ENCODE measurements around the gene ZYG11A. TPM values are rescaled to one million over a fixed set of nuclear protein-coding genes. Genes with fewer than 3 reads are reported as not detected.
"Not testable (repeated sequence)": the region's sequence is repeated elsewhere in the genome, so short reads cannot be mapped to it uniquely, and the experiment has no call there.

The ZYG11A gene
- 0.31 TPM for total RNA-seq

- Histone ChIP-seq H3K27me3 (ENCODE audit: insufficient read depth, low read length) (peaks cover 49% of the 10 kb centered on the region), H3K9me3 (ENCODE audit: low read depth, low read length) (no peaks in the 10 kb centered on the region), H3K4me3 (ENCODE audit: low read length) (peak within 1 kb of the TSS; percentile 21), H3K4me1 (ENCODE audit: insufficient read depth, low read length) (peaks cover 12% of the 10 kb centered on the region)
These were observed at the start of gene ZYG11A for GRCh38 chr1:52842643-52843310. TSS of gene ZYG11A (plus strand) at chr1:52842760. CDS start at chr1:52842884, 124 bp downstream.

GRCh38 chr1:52793717-52794116 lies 48.8 kb upstream of the ZYG11A start:
- not testable (repeated sequence) for H3K9me3 ChIP-seq (ENCODE audit: low read depth, low read length); H3K4me3 ChIP-seq (ENCODE audit: low read length); H3K27me3 ChIP-seq (ENCODE audit: insufficient read depth, low read length); H3K4me1 ChIP-seq (ENCODE audit: insufficient read depth, low read length)

DNA sequence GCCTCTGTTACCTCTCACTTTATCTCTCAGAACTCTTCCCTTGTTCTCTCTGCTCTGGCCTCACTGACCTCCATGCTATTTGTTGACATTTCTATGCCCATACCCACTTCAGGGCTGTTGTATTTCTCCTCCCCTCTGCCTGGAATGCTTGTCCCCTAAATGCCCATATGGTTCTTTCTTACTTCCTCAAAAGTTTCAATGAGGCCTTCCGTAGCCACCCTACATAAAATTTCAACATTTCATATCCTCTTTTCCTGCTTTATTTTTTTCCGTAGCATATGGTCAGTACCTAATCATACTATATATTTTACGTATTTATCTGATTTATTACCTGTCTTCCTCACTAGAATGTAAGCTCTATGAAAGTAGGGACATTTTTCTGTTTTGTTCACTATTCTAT lies 47.1 kb upstream of the ZYG11A start:
- Histone ChIP-seq H3K4me1 (ENCODE audit: insufficient read depth, low read length) (peaks cover 9% of the 10 kb centered on the region), H3K27me3 (ENCODE audit: insufficient read depth, low read length) (no peaks in the 10 kb centered on the region), H3K9me3 (ENCODE audit: low read depth, low read length) (no peaks in the 10 kb centered on the region), H3K4me3 (ENCODE audit: low read length) (no peak overlapping the region)

GRCh38 chr1:52798331-52798730 lies 44.2 kb upstream of the ZYG11A start:
- H3K4me3 ChIP-seq (ENCODE audit: low read length): no peak overlapping the region
- H3K27me3 ChIP-seq (ENCODE audit: insufficient read depth, low read length): no peaks in the 10 kb centered on the region

GRCh38 chr1:52801011-52801410 lies 41.5 kb upstream of the ZYG11A start:
- H3K9me3 ChIP-seq (ENCODE audit: low read depth, low read length): no peaks in the 10 kb centered on the region
- H3K4me1 ChIP-seq (ENCODE audit: insufficient read depth, low read length): peaks cover 3% of the 10 kb centered on the region
- H3K4me3 ChIP-seq (ENCODE audit: low read length): no peak overlapping the region
- no peaks in the 10 kb centered on the region for H3K27me3 ChIP-seq (ENCODE audit: insufficient read depth, low read length)

More at GRCh38 chr1:52798331-52798730, 44.2 kb upstream of the ZYG11A start:
- peaks cover 9% of the 10 kb centered on the region for H3K4me1 ChIP-seq (ENCODE audit: insufficient read depth, low read length)
- no peaks in the 10 kb centered on the region for H3K9me3 ChIP-seq (ENCODE audit: low read depth, low read length)

DNA sequence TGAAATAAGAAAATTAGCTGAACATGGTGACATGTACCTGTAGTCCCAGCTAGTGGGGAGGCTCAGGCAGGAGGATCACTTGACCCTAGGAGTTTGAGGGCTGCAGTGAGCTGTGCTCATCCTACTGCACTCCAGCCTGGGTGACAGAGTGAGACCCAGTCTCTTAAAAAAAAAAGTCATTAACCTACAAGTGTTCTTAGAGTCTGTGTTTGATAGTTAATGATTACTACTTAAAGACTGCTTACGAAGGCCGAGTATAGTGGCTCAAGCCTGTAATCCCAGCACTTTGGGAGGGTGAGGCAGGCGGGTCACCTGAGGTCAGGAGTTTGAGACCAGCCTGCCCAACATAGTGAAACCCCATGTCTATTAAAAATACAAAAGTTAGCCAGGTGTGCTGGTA lies 38.5 kb upstream of the ZYG11A start:
- not testable (repeated sequence) for H3K27me3 ChIP-seq (ENCODE audit: insufficient read depth, low read length); H3K4me1 ChIP-seq (ENCODE audit: insufficient read depth, low read length); H3K4me3 ChIP-seq (ENCODE audit: low read length); H3K9me3 ChIP-seq (ENCODE audit: low read depth, low read length)

DNA sequence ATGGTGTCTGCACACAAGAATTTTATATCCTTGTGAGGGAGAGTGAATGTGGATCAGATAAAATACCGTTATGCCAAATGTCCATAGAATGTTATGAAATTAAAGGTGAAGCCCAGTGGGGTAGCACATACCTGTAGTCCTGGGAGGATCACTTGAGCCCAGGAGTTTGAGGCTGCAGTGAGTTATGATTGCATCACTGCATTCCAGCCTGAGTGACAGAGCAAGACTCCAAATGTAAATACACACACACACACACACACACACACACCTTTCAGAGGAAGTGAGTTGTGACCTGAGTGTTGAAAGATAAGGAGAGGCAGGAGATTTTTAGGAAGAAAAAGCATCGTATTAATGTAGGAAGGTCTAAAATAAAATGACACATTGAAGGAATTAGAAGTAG lies 28.1 kb upstream of the ZYG11A start:
- H3K27me3 ChIP-seq (ENCODE audit: insufficient read depth, low read length): no peaks in the 10 kb centered on the region
- no peaks in the 10 kb centered on the region for H3K4me1 ChIP-seq (ENCODE audit: insufficient read depth, low read length)
- no peak overlapping the region for H3K4me3 ChIP-seq (ENCODE audit: low read length)
- no peaks in the 10 kb centered on the region for H3K9me3 ChIP-seq (ENCODE audit: low read depth, low read length)

DNA sequence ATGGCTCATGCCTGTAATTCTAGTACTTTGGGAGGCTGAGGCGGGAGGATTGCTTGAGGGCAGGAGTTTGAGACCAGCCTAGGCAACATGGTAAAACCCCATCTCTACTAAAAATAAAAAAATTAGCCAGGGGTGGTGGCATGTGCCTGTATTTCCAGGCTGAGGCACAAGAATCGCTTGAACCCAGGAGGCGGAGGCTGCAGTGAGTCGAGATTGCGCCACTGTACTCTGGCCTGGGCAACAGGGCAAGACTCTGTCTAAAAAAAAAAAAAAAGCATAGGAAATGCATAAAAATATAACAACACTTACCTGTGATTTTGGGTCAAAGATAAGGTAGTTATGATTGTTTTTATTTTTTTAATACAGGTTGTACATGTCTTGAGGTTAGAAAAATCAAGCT lies 21.7 kb upstream of the ZYG11A start:
- H3K9me3 ChIP-seq (ENCODE audit: low read depth, low read length); H3K27me3 ChIP-seq (ENCODE audit: insufficient read depth, low read length); H3K4me1 ChIP-seq (ENCODE audit: insufficient read depth, low read length); H3K4me3 ChIP-seq (ENCODE audit: low read length): not testable (repeated sequence)

DNA sequence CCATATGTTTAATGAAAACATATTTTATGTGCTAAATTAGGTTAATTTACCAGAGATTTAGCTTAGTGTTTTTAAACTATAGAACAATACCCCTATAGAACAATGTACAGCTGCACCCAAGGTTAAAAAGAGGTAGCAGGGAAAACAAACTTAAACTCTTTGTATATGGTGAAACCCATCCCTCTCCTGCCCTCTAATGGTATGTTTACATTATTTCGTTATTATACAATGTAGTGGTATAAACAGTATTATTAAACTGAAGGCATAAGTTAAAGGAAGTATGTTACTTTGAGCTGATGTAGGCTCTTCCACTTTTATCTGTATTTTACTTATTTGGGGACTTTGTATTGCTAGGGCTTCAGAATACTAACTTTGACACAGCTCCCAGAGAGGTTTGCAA lies 16.7 kb upstream of the ZYG11A start:
- no peaks in the 10 kb centered on the region for H3K9me3 ChIP-seq (ENCODE audit: low read depth, low read length)
- H3K4me1 ChIP-seq (ENCODE audit: insufficient read depth, low read length): no peaks in the 10 kb centered on the region
- H3K4me3 ChIP-seq (ENCODE audit: low read length): no peak overlapping the region
- H3K27me3 ChIP-seq (ENCODE audit: insufficient read depth, low read length): no peaks in the 10 kb centered on the region

DNA sequence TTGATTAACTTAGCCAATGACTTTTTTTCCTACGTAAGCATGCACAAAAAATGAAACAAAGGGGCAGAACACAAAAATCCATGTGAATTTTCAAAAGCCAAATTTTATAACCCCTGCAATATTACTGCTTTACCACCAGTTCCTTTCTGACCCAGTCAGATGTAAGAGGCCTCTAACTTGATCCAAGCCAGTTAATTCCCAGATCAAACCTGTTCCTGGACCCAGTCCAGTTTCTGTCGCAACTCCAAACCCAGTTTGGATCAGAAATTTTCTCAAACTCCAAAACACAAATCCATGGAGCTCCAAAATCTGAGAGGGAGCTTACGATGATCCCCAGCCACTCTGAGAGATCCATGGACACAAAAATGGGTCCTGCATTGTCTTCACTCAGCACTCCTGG lies 7.8 kb upstream of the ZYG11A start:
- H3K27me3 ChIP-seq (ENCODE audit: insufficient read depth, low read length): no peaks in the 10 kb centered on the region
- no peaks in the 10 kb centered on the region for H3K4me1 ChIP-seq (ENCODE audit: insufficient read depth, low read length)
- H3K4me3 ChIP-seq (ENCODE audit: low read length): no peak overlapping the region
- no peaks in the 10 kb centered on the region for H3K9me3 ChIP-seq (ENCODE audit: low read depth, low read length)

GRCh38 chr1:52836035-52836434 lies 6.5 kb upstream of the ZYG11A start:
- H3K9me3 ChIP-seq (ENCODE audit: low read depth, low read length): no peaks in the 10 kb centered on the region
- no peak overlapping the region for H3K4me3 ChIP-seq (ENCODE audit: low read length)
- peaks cover 5% of the 10 kb centered on the region for H3K27me3 ChIP-seq (ENCODE audit: insufficient read depth, low read length)
- H3K4me1 ChIP-seq (ENCODE audit: insufficient read depth, low read length): no peaks in the 10 kb centered on the region

DNA sequence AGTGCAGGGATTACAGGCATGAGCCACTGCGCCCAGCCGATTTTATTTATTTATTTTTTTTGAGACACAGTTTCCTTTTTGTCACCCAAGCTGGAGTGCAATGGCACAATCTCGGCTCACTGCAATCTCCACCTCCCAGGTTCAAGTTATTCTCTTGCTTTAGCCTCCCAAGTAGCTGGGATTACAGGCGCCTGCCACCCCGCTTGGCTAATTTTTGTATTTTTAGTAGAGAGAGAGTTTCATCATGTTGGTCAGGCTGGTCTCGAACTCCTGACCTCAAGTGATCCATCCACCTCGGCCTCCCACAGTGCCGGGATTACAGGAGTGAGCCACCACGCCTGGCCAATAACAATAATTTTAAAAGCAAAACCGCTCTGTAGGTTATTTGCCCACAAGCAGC lies 3.4 kb upstream of the ZYG11A start:
- Histone ChIP-seq H3K4me1 (ENCODE audit: insufficient read depth, low read length) (peaks cover 12% of the 10 kb centered on the region), H3K27me3 (ENCODE audit: insufficient read depth, low read length) (peaks cover 31% of the 10 kb centered on the region)
- not testable (repeated sequence) for H3K4me3 ChIP-seq (ENCODE audit: low read length); H3K9me3 ChIP-seq (ENCODE audit: low read depth, low read length)

DNA sequence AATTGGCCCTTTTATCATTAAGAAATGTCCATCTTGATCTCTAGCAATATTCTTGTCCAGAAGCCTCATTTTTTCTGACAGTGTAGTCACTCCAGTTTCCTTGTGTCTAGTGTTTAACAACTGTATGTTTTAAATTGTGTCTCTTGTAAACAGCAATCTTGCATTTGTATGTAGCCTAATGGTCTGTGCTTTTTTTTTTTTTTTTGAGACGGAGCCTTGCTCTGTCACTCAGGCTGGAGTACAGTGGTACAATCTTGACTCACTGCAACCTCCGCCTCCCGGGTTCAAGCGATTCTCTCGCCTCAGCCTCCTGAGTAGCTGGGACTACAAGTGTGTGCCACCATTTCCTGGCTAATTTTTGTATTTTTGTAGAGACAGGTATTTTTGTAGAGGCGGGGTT lies 2.6 kb downstream of the ZYG11A start:
- H3K9me3 ChIP-seq (ENCODE audit: low read depth, low read length); H3K4me3 ChIP-seq (ENCODE audit: low read length): not testable (repeated sequence)
- peaks cover 12% of the 10 kb centered on the region for H3K4me1 ChIP-seq (ENCODE audit: insufficient read depth, low read length)
- H3K27me3 ChIP-seq (ENCODE audit: insufficient read depth, low read length): peaks cover 49% of the 10 kb centered on the region

- H3K4me1 ChIP-seq (ENCODE audit: insufficient read depth, low read length): peaks cover 2% of the 10 kb centered on the region
- H3K4me3 ChIP-seq (ENCODE audit: low read length): no peak overlapping the region
- no peaks in the 10 kb centered on the region for H3K9me3 ChIP-seq (ENCODE audit: low read depth, low read length)
- peaks cover 25% of the 10 kb centered on the region for H3K27me3 ChIP-seq (ENCODE audit: insufficient read depth, low read length)
These were observed 5.9 kb downstream of the ZYG11A start for GRCh38 chr1:52848423-52848822.

DNA sequence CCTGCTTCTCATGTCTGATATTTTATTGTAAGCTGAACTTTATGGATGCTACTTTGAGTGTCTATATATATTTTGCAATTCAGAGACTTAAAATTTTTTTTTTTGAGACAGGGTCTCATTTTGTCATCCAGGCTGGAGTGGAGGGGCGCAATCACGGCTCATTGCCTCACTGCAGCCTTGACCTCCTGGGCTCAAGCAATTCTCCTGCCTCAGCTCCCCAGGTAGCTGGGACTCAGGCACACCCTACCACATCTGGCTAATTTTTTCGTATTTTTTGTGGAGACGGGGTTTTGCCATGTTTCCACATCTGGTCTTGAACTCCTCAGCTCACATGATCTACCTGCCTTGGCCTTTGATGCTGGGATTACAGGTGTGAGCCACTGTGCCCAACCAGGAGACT lies 8.4 kb downstream of the ZYG11A start:
- Histone ChIP-seq H3K9me3 (ENCODE audit: low read depth, low read length) (no peaks in the 10 kb centered on the region), H3K4me3 (ENCODE audit: low read length) (no peak overlapping the region), H3K27me3 (ENCODE audit: insufficient read depth, low read length) (peaks cover under 1% of the 10 kb centered on the region), H3K4me1 (ENCODE audit: insufficient read depth, low read length) (no peaks in the 10 kb centered on the region)

GRCh38 chr1:52852854-52853253 lies 10.3 kb downstream of the ZYG11A start:
- Histone ChIP-seq H3K27me3 (ENCODE audit: insufficient read depth, low read length) (no peaks in the 10 kb centered on the region), H3K4me3 (ENCODE audit: low read length) (no peak overlapping the region), H3K4me1 (ENCODE audit: insufficient read depth, low read length) (no peaks in the 10 kb centered on the region), H3K9me3 (ENCODE audit: low read depth, low read length) (no peaks in the 10 kb centered on the region)
